Activated B cell treated with CpG ODN at 0.5 μM for 24 hours (primary cell): Measurements from ENCODE around the gene E2F3. TPM values are rescaled to one million over a fixed set of nuclear protein-coding genes. Genes with fewer than 3 reads are reported as not detected.

Experiments
- ATAC-seq: fragments of 200-7000 bp; cut with Tn5 transposase; one replicate; pipeline ENCODE4 v1.10.0; 2021; ENCODE audit warnings: low read depth, mild to moderate bottlenecking, moderate library complexity
- CTCF ChIA-PET: fragments of 350-600 bp; sonication (Branson Sonifier 250); formaldehyde crosslinking; loops from one replicate; lab custom pipeline; 2021; ENCODE audit warnings: antibody characterized with exemption; lab: Charles Lee
- POLR2A ChIA-PET: fragments of 350-600 bp; sonication (Branson Sonifier 250); formaldehyde crosslinking; loops from one replicate; lab custom pipeline; 2021; ENCODE audit warnings: antibody characterized with exemption; lab: Charles Lee
- DNase-seq: peaks from one replicate; pipeline ENCODE4 v3.0.0; 2022
- H3K27ac Mint-ChIP-seq: one replicate; pipeline ENCODE4 v1.8.0; 2020; ENCODE audit warnings: mixed read lengths
- H3K27me3 Mint-ChIP-seq: one replicate; pipeline ENCODE4 v1.8.0; 2021; ENCODE audit warnings: mixed read lengths
- H3K36me3 Mint-ChIP-seq: one replicate; pipeline ENCODE4 v1.8.0; 2021; ENCODE audit warnings: low read depth, mixed read lengths
- H3K4me1 Mint-ChIP-seq: one replicate; pipeline ENCODE4 v1.8.0; 2021; ENCODE audit warnings: mixed read lengths
- H3K4me3 Mint-ChIP-seq: one replicate; pipeline ENCODE4 v1.8.0; 2020; ENCODE audit warnings: mild to moderate bottlenecking, mixed read lengths
- H3K9me3 Mint-ChIP-seq: one replicate; pipeline ENCODE4 v1.8.0; 2020; ENCODE audit warnings: mixed read lengths
- intact Hi-C: fragments of 100-400 bp; cut with micrococcal nuclease; formaldehyde crosslinking; loops from one replicate; pipeline ENCODE4 v1.15.1; 2024
- total RNA-seq: library from RNA; stranded (reverse); gene quantifications from 2 replicates; pipeline ENCODE4 v1.2.3, GENCODE V29; 2022
- TF ChIP-seq, protein P1 (sequence below): fragments of 200-600 bp; IDR thresholded peaks from one replicate; pipeline ENCODE4 v1.8.0; 2022; ENCODE audit warnings: antibody characterized with exemption, mild to moderate bottlenecking

Gene E2F3
- total RNA-seq, 1 donor from 2014 or later = 15.6 TPM

DNA sequence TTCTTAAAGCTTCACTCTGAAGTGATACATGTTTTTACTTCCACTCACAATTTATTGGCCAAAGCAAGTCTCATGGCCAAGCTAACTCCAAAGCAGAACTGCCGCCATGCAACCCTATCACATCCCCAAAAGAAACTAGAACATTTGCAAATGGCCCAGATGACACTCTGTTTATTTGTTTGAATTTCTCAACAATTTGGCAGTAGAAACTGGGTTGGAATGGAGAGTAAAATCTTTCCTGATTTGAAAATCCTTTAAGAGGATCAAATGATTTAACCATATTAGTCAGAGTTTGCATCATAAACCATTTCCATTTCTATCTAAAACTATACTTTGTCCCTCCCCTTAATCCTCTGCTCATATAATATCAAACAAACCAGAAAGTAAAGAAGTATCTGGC, 39.1 kb upstream of the E2F3 start:
- TF ChIP-seq, protein P1, sequence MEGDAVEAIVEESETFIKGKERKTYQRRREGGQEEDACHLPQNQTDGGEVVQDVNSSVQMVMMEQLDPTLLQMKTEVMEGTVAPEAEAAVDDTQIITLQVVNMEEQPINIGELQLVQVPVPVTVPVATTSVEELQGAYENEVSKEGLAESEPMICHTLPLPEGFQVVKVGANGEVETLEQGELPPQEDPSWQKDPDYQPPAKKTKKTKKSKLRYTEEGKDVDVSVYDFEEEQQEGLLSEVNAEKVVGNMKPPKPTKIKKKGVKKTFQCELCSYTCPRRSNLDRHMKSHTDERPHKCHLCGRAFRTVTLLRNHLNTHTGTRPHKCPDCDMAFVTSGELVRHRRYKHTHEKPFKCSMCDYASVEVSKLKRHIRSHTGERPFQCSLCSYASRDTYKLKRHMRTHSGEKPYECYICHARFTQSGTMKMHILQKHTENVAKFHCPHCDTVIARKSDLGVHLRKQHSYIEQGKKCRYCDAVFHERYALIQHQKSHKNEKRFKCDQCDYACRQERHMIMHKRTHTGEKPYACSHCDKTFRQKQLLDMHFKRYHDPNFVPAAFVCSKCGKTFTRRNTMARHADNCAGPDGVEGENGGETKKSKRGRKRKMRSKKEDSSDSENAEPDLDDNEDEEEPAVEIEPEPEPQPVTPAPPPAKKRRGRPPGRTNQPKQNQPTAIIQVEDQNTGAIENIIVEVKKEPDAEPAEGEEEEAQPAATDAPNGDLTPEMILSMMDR = no peak
- H3K27ac Mint-ChIP-seq = no peak overlapping the region
- no peak for DNase-seq
- peaks cover 20% of the 10 kb centered on the region for H3K4me1 Mint-ChIP-seq
- CTCF ChIA-PET = no interaction called here
- intact Hi-C loops = no loop called here
- H3K9me3 Mint-ChIP-seq = no peaks in the 10 kb centered on the region
- no peak for ATAC-seq
- no peak overlapping the region for H3K4me3 Mint-ChIP-seq
- POLR2A ChIA-PET = no interaction called here
- H3K27me3 Mint-ChIP-seq = peaks cover 23% of the 10 kb centered on the region
- no peaks in the 10 kb centered on the region for H3K36me3 Mint-ChIP-seq

DNA sequence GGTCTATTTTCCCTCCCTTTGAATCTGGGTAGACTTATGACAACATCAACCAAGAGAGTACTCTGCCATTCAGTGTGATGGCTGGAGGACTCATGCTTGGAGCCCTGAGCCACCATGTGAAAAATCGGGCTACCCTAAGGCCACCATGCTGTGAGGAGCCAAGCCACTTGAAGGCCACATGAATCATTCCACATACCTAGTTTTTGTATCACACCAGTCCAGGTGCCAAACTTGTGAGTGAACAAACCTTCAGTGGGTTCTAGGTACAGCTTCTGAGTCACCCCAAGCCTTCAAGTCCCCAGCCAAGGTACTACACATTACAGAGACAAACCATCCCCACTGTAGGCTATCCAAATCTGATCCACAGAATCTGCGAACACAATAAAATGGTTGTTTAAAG, 37.4 kb upstream of the E2F3 start:
- H3K36me3 Mint-ChIP-seq = no peaks in the 10 kb centered on the region
- H3K4me1 Mint-ChIP-seq = peaks cover 20% of the 10 kb centered on the region
- intact Hi-C loops = no loop called here
- H3K27me3 Mint-ChIP-seq = peaks cover 25% of the 10 kb centered on the region
- ATAC-seq = no peak
- ChIA-PET POLR2A (no interaction called here), CTCF (no interaction called here)
- TF ChIP-seq, protein P1 = no peak
- no peak for DNase-seq
- H3K4me3 Mint-ChIP-seq = no peak overlapping the region
- H3K27ac Mint-ChIP-seq = no peak overlapping the region
- H3K9me3 Mint-ChIP-seq = no peaks in the 10 kb centered on the region

DNA sequence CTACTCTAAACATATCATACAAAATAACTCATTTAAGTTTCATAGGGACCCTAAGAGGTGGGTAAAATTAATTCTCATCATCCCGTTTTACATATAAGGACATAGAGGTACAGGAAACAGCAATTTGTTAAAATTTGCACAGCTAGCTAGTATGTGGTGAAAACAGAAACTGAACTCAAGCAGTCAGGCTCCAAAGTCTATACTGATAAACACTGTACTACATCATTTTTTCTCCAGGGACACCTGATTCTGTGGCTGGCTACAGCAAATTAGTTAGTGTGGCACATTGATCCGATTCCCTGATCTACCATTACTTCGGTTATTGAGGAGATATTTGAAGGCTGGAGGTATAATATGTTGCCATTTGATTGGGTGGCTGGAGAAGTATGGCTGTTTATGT, 36.2 kb upstream of the E2F3 start:
- Mint-ChIP-seq H3K36me3 (no peaks in the 10 kb centered on the region), H3K4me1 (peaks cover 20% of the 10 kb centered on the region), H3K27ac (no peak overlapping the region), H3K4me3 (no peak overlapping the region), H3K9me3 (no peaks in the 10 kb centered on the region), H3K27me3 (peaks cover 25% of the 10 kb centered on the region)
- ChIA-PET POLR2A (no interaction called here), CTCF (interaction anchor here (1.6 kb wide), 1 partner anchor 39 kb away, joined by 4 read pairs; no protein-coding TSS in a partner anchor)
- no peak for ATAC-seq
- TF ChIP-seq, protein P1 = no peak
- no peak for DNase-seq
- intact Hi-C loops = no loop called here

DNA sequence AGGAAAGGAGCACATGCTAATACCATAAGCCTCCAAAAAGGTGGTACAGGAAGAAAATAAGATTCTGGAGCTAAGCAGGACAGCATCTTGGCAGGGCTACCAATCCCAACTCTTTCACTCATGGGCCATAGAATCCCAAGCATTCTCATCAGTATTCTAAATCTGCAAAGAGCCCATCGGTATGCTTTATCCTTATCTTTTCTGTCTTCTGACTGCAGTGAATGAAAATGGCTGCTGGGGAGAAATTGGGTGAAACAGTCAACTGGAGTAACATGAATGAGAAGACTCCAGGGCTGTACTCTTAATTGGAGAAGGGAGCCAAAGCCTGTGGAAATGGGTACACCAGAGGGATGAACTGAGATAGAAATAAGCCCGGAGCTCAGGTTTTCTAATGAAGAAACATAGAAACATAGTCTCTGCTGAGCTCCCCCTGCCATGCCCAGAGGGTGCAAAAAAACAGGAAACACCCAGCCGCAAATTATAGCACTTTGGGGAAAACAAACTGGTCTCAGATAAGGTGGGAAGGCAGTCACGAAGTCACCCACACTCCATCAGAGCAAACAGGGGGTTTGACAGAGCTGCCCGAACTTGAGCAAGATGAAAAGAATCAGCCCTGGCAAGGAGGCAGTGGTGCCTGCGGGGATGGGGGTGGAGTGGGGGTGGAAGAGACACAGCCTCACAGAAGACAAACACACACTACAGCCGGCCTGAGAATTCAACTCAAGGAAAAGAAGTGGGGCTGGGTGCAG, 35.4 kb upstream of the E2F3 start:
- POLR2A ChIA-PET = interaction anchor here (0.6 kb wide), 1 partner anchor 15 kb away, joined by 4 read pairs; no protein-coding TSS in a partner anchor
- H3K36me3 Mint-ChIP-seq = no peaks in the 10 kb centered on the region
- H3K9me3 Mint-ChIP-seq = no peaks in the 10 kb centered on the region
- TF ChIP-seq, protein P1 = no peak
- CTCF ChIA-PET = interaction anchor here (1.6 kb wide), 1 partner anchor 38 kb away, joined by 4 read pairs; no protein-coding TSS in a partner anchor
- peaks cover 20% of the 10 kb centered on the region for H3K4me1 Mint-ChIP-seq
- intact Hi-C loops = no loop called here
- DNase-seq (no peak), ATAC-seq (no peak)
- peak overlapping the region; percentile 52 for H3K4me3 Mint-ChIP-seq
- H3K27me3 Mint-ChIP-seq = peaks cover 24% of the 10 kb centered on the region
- peak overlapping the region; percentile 11 for H3K27ac Mint-ChIP-seq

- ATAC-seq (no peak), DNase-seq (no peak)
- no peak overlapping the region for H3K27ac Mint-ChIP-seq
- H3K4me3 Mint-ChIP-seq = no peak overlapping the region
- H3K36me3 Mint-ChIP-seq = no peaks in the 10 kb centered on the region
- intact Hi-C loops = no loop called here
- H3K27me3 Mint-ChIP-seq = peaks cover 24% of the 10 kb centered on the region
- ChIA-PET POLR2A (interaction anchor here (0.7 kb wide), 1 partner anchor 1461 kb away, joined by 3 read pairs; no protein-coding TSS in a partner anchor), CTCF (no interaction called here)
- no peaks in the 10 kb centered on the region for H3K9me3 Mint-ChIP-seq
- TF ChIP-seq, protein P1 = no peak
- peaks cover 20% of the 10 kb centered on the region for H3K4me1 Mint-ChIP-seq
These were observed 33.8 kb upstream of the E2F3 start for GRCh38 chr6:20367743-20368485.
